Liver (tissue), 9 donors: ENCODE data around the gene ALAS1. TPM values are rescaled to one million over a fixed set of nuclear protein-coding genes. Genes with fewer than 3 reads are reported as not detected.

Source experiments
- DNase-seq: peaks from one replicate; pipeline ENCODE4 v3.0.0-alpha.2; 2017; ENCODE audit warnings: low spot score
- H3K27ac ChIP-seq, 2 donors: one replicate each; pipeline ENCODE4 v1.7.0; 2013; ENCODE audit warnings: inconsistent platforms in 2 of 2, low read length in 2 of 2, control low read depth in 1 of 2, low read depth in 1 of 2, mild to moderate bottlenecking in 1 of 2
- H3K27me3 ChIP-seq, 4 donors: one replicate each; pipeline versions ENCODE4 v1.6.1 to v1.7.0; 2013; ENCODE audit warnings: low read length in 3 of 4, inconsistent platforms in 1 of 4, mild to moderate bottlenecking in 1 of 4, moderate library complexity in 1 of 4; ENCODE audit not compliant: control insufficient read depth in 4 of 4, insufficient read depth in 4 of 4
- H3K36me3 ChIP-seq, 4 donors: one replicate each; pipeline versions ENCODE4 v1.6.1 to v1.7.0; 2013; ENCODE audit warnings: low read length in 3 of 4, mild to moderate bottlenecking in 3 of 4, low read depth in 1 of 4, moderate library complexity in 1 of 4; ENCODE audit not compliant: control insufficient read depth in 4 of 4, insufficient read depth in 3 of 4
- H3K4me1 ChIP-seq, 4 donors: one replicate each; pipeline versions ENCODE4 v1.6.1 to v1.7.0; 2013; ENCODE audit warnings: low read length in 3 of 4, mild to moderate bottlenecking in 3 of 4, moderate library complexity in 1 of 4; ENCODE audit not compliant: control insufficient read depth in 4 of 4, insufficient read depth in 4 of 4
- H3K4me3 ChIP-seq, 3 donors: one replicate each; pipeline versions ENCODE4 v1.6.1 to v1.7.0; 2013; ENCODE audit warnings: low read length in 3 of 3, control low read depth in 1 of 3, low read depth in 1 of 3, mild to moderate bottlenecking in 1 of 3
- H3K9ac ChIP-seq, 2 donors: one replicate each; pipeline ENCODE4 v1.7.0; 2013; ENCODE audit warnings: low read length in 2 of 2, mild to moderate bottlenecking in 2 of 2, moderate library complexity in 2 of 2, control low read depth in 1 of 2, low read depth in 1 of 2
- H3K9me3 ChIP-seq, 4 donors: one replicate each; pipeline versions ENCODE4 v1.6.1 to v1.7.0; 2013; ENCODE audit warnings: low read length in 3 of 4; ENCODE audit not compliant: control insufficient read depth in 4 of 4
- EGR1 ChIP-seq, 2 donors: IDR thresholded peaks; 2 replicates each; pipeline ENCODE4 v1.6.1; 2016 to 2018; ENCODE audit warnings: antibody characterized with exemption in 2 of 2, low read depth in 2 of 2
- FOXA1 ChIP-seq: IDR thresholded peaks from 2 replicates; pipeline ENCODE4 v1.6.1; 2016; ENCODE audit warnings: antibody characterized with exemption
- FOXA2 ChIP-seq: IDR thresholded peaks from 2 replicates; pipeline ENCODE4 v1.6.1; 2016; ENCODE audit warnings: antibody characterized with exemption
- GABPA ChIP-seq, 2 donors: IDR thresholded peaks in 1 of 2; conservative IDR thresholded peaks in 1 of 2; 2 replicates each; pipeline ENCODE4 v1.6.1; 2016; ENCODE audit warnings: antibody characterized with exemption in 2 of 2, mild to moderate bottlenecking in 1 of 2, moderate library complexity in 1 of 2
- HNF4A ChIP-seq, 2 donors: conservative IDR thresholded peaks; 2 replicates each; pipeline ENCODE4 v1.6.1; 2016; ENCODE audit warnings: antibody characterized with exemption in 2 of 2, mild to moderate bottlenecking in 2 of 2
- HNF4G ChIP-seq: IDR thresholded peaks from 2 replicates; pipeline ENCODE4 v1.6.1; 2016; ENCODE audit warnings: antibody characterized with exemption
- JUND ChIP-seq, 2 donors: IDR thresholded peaks; 2 replicates each; pipeline ENCODE4 v1.6.1; 2016; ENCODE audit warnings: antibody characterized with exemption in 2 of 2
- MAX ChIP-seq: IDR thresholded peaks from 2 replicates; pipeline ENCODE4 v1.6.1; 2016; ENCODE audit warnings: antibody characterized with exemption
- NR2F2 ChIP-seq: IDR thresholded peaks from 2 replicates; pipeline ENCODE4 v1.6.1; 2016; ENCODE audit warnings: antibody characterized with exemption
- RAD21 ChIP-seq, 2 donors: IDR thresholded peaks; 2 replicates each; pipeline ENCODE4 v1.6.1; 2016; ENCODE audit warnings: antibody characterized with exemption in 2 of 2, mild to moderate bottlenecking in 2 of 2
- RXRA ChIP-seq, 2 donors: IDR thresholded peaks; 2 replicates each; pipeline ENCODE4 v1.6.1; 2017 to 2018; ENCODE audit warnings: antibody characterized with exemption in 2 of 2, mild to moderate bottlenecking in 1 of 2
- TAF1 ChIP-seq: conservative IDR thresholded peaks from 2 replicates; pipeline ENCODE4 v1.6.1; 2016; ENCODE audit warnings: antibody characterized with exemption, mild to moderate bottlenecking
- ZBTB33 ChIP-seq: IDR thresholded peaks from 2 replicates; pipeline ENCODE4 v1.6.1; 2016; ENCODE audit warnings: antibody characterized with exemption
- WGBS: extraction: QIAGEN DNeasy Blood & Tissue Kit; methylation state at CpG from one replicate; pipeline ENCODE4 v1.1.7; 2013; 5-methylcytosine and 5-hydroxymethylcytosine counted together
- polyA plus RNA-seq, 2 donors: library from polyadenylated mRNA; stranded (reverse) in 1 of 2; unstranded in 1 of 2; fragments of 200-250 nt in 1 of 2; fragments of >200 nt in 1 of 2; fragmentation: Nextera tagmentation in 1 of 2; extraction: Ambion mirVana in 1 of 2; gene quantifications; one replicate each; pipeline versions ENCODE4 v1.2.1 to v1.2.3, GENCODE V29; 2013 to 2015
- total RNA-seq, 2 donors: library from RNA; depleted of rRNA; stranded (reverse); fragments of >200 nt; gene quantifications; one replicate each; pipeline ENCODE4 v1.2.3, GENCODE V29; 2014
- TF ChIP-seq, protein P1 (sequence below): IDR thresholded peaks from 2 replicates; pipeline ENCODE4 v1.6.1; 2016; ENCODE audit warnings: antibody characterized with exemption
- TF ChIP-seq, protein P2 (sequence below): IDR thresholded peaks from 2 replicates; pipeline ENCODE4 v1.6.1; 2016; ENCODE audit warnings: antibody characterized with exemption, mild to moderate bottlenecking
- donor health status: healthy.
- donor health status: healthy.
- donor health status: healthy.
- donor health status: healthy.
- donor health status: healthy.

ALAS1 gene
- total and polyA plus RNA-seq, 4 donors, result 32.3 to 421 (median 137) TPM

DNA sequence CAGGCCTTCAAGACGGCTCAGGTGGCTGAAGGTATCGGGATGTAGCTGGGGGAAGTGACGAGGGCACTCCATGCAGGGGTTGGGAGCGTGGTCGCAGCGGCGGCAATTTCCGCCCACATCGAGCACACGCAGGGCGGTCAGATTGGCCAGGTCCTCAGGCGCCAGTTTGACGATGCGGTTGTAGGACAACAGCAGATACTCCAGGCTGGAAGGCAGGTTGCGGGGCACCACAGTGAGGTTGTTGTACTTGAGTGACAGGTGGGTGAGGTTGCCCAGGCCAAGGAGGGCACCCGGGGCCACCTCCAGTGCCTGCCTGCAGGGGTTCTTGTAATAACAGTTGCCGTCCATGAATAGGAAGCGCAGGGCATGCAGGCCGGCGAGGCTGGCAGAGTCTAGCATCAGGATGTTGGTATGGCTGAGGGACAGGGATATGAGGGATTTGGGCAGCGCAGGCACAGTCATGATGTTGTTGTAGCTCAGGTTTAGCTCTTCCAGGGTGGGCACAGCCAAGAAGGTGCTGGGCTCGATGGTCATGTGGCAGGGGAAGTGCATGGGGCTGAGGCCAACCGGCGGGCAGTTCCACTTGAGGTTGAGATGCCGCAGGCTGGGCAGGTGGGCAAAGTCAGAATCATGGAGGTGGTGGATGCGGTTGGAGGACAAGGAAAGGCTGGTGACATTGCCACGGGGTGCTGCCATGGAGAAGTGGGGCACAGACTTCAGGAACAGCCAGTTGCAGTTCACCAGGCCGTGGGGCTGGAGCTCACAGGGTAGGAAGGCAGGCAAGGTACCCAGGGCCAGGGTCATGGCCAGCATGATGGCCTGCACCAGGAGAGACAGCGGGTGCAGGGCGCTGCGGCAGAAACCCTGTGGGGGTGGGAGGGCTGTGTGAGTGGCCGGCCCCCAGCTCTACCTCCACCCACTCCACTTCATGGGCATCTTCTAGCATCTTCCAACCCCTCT, 25.8 kb downstream of the ALAS1 start:
- no peaks in the 10 kb centered on the region for H3K9me3 ChIP-seq
- peaks cover 0 to 10% (median 0%) of the 10 kb centered on the region in 4 donors for H3K36me3 ChIP-seq
- H3K9ac ChIP-seq, result no peak overlapping the region
- no peak overlapping the region for H3K4me3 ChIP-seq
- no peak for DNase-seq
- 96% methylated on average over 32 of the region's 32 CpGs for WGBS
- no peak for TF ChIP-seq HNF4G
- TF ChIP-seq JUND (IDR thresholded peaks at IDR 0.05), result no peak
- no peak for TF ChIP-seq RAD21 (IDR thresholded peaks at IDR 0.05)
- TF ChIP-seq HNF4A (conservative IDR thresholded peaks at IDR 0.05), result no peak
- TF ChIP-seq FOXA1, result no peak
- TF ChIP-seq MAX, result no peak
- no peak for TF ChIP-seq ZBTB33
- no peak for TF ChIP-seq EGR1 (IDR thresholded peaks at IDR 0.05; ENCODE audit: low read depth in 2 of 2)
- no peak for TF ChIP-seq RXRA (IDR thresholded peaks at IDR 0.05)
- TF ChIP-seq FOXA2, result no peak
- TF ChIP-seq, protein P1, sequence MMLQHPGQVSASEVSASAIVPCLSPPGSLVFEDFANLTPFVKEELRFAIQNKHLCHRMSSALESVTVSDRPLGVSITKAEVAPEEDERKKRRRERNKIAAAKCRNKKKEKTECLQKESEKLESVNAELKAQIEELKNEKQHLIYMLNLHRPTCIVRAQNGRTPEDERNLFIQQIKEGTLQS, result no peak
- TF ChIP-seq GABPA (IDR thresholded peaks at IDR 0.05 in 1 of 2, conservative IDR thresholded peaks at IDR 0.05 in 1 of 2), result no peak
- TF ChIP-seq, protein P2, sequence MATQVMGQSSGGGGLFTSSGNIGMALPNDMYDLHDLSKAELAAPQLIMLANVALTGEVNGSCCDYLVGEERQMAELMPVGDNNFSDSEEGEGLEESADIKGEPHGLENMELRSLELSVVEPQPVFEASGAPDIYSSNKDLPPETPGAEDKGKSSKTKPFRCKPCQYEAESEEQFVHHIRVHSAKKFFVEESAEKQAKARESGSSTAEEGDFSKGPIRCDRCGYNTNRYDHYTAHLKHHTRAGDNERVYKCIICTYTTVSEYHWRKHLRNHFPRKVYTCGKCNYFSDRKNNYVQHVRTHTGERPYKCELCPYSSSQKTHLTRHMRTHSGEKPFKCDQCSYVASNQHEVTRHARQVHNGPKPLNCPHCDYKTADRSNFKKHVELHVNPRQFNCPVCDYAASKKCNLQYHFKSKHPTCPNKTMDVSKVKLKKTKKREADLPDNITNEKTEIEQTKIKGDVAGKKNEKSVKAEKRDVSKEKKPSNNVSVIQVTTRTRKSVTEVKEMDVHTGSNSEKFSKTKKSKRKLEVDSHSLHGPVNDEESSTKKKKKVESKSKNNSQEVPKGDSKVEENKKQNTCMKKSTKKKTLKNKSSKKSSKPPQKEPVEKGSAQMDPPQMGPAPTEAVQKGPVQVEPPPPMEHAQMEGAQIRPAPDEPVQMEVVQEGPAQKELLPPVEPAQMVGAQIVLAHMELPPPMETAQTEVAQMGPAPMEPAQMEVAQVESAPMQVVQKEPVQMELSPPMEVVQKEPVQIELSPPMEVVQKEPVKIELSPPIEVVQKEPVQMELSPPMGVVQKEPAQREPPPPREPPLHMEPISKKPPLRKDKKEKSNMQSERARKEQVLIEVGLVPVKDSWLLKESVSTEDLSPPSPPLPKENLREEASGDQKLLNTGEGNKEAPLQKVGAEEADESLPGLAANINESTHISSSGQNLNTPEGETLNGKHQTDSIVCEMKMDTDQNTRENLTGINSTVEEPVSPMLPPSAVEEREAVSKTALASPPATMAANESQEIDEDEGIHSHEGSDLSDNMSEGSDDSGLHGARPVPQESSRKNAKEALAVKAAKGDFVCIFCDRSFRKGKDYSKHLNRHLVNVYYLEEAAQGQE, result no peak
- no peak for TF ChIP-seq NR2F2
- no peak for TF ChIP-seq TAF1
- H3K27ac ChIP-seq, result no peak overlapping the region
- peaks cover 0 to 6% (median 3%) of the 10 kb centered on the region in 4 donors for H3K4me1 ChIP-seq
- H3K27me3 ChIP-seq, result no peaks in the 10 kb centered on the region
